Activated CD8-positive, alpha-beta T cell treated with anti-CD3 and anti-CD28 coated beads for 36 hours (primary cell): ENCODE results near the gene SLC41A1. TPM values are rescaled to one million over a fixed set of nuclear protein-coding genes. Genes with fewer than 3 reads are reported as not detected.

Experiments used
- ATAC-seq: fragments of 200-7000 bp; cut with Tn5 transposase; one replicate; pipeline ENCODE4 v1.10.0; 2021; ENCODE audit warnings: mild to moderate bottlenecking, moderate library complexity
- CTCF ChIA-PET: fragments of 350-600 bp; sonication (Branson Sonifier 250); formaldehyde crosslinking; loops from one replicate; lab custom pipeline; 2021; ENCODE audit warnings: antibody characterized with exemption; lab: Charles Lee
- POLR2A ChIA-PET: fragments of 350-600 bp; sonication (Branson Sonifier 250); formaldehyde crosslinking; loops from one replicate; lab custom pipeline; 2021; ENCODE audit warnings: antibody characterized with exemption; lab: Charles Lee
- DNase-seq: peaks from one replicate; pipeline ENCODE4 v3.0.0-alpha.2; 2020
- H3K27ac Mint-ChIP-seq: one replicate; pipeline ENCODE4 v1.8.0; 2021; ENCODE audit warnings: mild to moderate bottlenecking, mixed read lengths
- H3K27me3 Mint-ChIP-seq: one replicate; pipeline ENCODE4 v1.8.0; 2021; ENCODE audit warnings: mixed read lengths
- H3K36me3 Mint-ChIP-seq: one replicate; pipeline ENCODE4 v1.8.0; 2021; ENCODE audit warnings: low read depth, mixed read lengths
- H3K4me1 Mint-ChIP-seq: one replicate; pipeline ENCODE4 v1.8.0; 2021; ENCODE audit warnings: low read depth, mixed read lengths
- H3K4me3 Mint-ChIP-seq: one replicate; pipeline ENCODE4 v1.8.0; 2021; ENCODE audit warnings: mild to moderate bottlenecking, moderate library complexity, mixed read lengths
- H3K9me3 Mint-ChIP-seq: one replicate; pipeline ENCODE4 v1.8.0; 2021; ENCODE audit warnings: mixed read lengths
- intact Hi-C: fragments of 100-400 bp; cut with micrococcal nuclease; formaldehyde crosslinking; loops from one replicate; pipeline ENCODE4 v1.10.0; 2022
- total RNA-seq, 2 experiments: library from RNA; stranded (reverse); gene quantifications; one replicate each; pipeline ENCODE4 v1.2.3, GENCODE V29; 2021
- TF ChIP-seq, protein P1 (sequence below): fragments of 200-600 bp; IDR thresholded peaks from one replicate; pipeline ENCODE4 v1.8.0; 2022; ENCODE audit warnings: antibody characterized with exemption, mild to moderate bottlenecking

SLC41A1 gene
- total RNA-seq, 2 experiments from 2014 or later, result 33.6 to 35.3 TPM

DNA sequence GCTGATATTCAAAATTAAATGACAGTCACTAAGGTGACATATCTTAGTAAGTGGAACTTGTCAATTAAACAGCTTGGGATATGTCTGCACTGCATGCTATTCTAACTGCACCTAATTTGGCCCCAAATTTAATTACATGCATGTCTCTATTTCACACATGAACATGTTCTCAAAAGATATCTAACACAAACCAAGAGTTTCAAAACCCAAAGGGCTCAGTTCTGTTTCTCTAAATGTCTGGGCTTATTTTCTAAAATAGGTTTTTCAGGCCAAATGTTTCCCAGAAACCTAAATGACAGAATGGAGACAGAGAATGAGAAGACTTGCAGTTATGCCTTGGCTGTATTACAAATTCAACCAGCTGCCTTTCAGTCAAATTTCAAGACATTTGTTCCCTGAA lies 49.0 kb downstream of the SLC41A1 start:
- no peaks in the 10 kb centered on the region for H3K27me3 Mint-ChIP-seq
- no peak overlapping the region for H3K4me3 Mint-ChIP-seq
- no peak for ATAC-seq
- H3K27ac Mint-ChIP-seq, result no peak overlapping the region
- TF ChIP-seq, protein P1, sequence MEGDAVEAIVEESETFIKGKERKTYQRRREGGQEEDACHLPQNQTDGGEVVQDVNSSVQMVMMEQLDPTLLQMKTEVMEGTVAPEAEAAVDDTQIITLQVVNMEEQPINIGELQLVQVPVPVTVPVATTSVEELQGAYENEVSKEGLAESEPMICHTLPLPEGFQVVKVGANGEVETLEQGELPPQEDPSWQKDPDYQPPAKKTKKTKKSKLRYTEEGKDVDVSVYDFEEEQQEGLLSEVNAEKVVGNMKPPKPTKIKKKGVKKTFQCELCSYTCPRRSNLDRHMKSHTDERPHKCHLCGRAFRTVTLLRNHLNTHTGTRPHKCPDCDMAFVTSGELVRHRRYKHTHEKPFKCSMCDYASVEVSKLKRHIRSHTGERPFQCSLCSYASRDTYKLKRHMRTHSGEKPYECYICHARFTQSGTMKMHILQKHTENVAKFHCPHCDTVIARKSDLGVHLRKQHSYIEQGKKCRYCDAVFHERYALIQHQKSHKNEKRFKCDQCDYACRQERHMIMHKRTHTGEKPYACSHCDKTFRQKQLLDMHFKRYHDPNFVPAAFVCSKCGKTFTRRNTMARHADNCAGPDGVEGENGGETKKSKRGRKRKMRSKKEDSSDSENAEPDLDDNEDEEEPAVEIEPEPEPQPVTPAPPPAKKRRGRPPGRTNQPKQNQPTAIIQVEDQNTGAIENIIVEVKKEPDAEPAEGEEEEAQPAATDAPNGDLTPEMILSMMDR, result no peak
- POLR2A ChIA-PET, result interaction anchor here (0.8 to 1.0 kb wide), 2 partner anchors 11 to 13 kb away, joined by 4 read pairs; partner anchors contain the start of gene RAB29
- intact Hi-C loops, result no loop called here
- peaks cover 20% of the 10 kb centered on the region for H3K4me1 Mint-ChIP-seq
- CTCF ChIA-PET, result interaction anchor here (0.8 to 1.9 kb wide), 3 partner anchors 9 to 214 kb away, joined by 4 to 6 read pairs (median 4); no protein-coding TSS in a partner anchor
- peaks cover 5% of the 10 kb centered on the region for H3K36me3 Mint-ChIP-seq
- no peaks in the 10 kb centered on the region for H3K9me3 Mint-ChIP-seq
- DNase-seq, result no peak

DNA sequence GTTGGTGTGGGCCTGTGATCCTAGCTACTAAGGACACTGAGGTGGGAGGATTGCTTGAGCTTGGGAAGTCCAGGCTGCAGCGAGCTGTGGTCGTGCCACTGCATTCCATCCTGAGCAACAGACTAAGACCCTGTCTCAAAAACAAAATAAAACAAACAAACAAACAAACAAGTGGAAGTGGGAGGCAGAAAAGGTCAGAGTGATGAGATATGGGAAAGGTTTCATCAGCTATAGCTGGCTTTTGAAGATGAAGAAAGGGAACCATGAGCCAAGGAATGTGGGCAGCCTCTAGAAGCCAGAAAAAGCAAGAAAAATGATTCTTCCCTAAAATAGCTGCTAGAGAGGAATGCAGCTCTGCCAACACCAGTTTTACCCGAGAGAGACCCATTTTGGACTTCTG lies 52.4 kb downstream of the SLC41A1 start:
- H3K9me3 Mint-ChIP-seq, result no peaks in the 10 kb centered on the region
- ChIA-PET POLR2A (interaction anchor here (0.9 to 1.9 kb wide), 3 partner anchors 10 to 29 kb away, joined by 3 to 6 read pairs (median 4); no protein-coding TSS in a partner anchor), CTCF (interaction anchor here (1.1 to 1.2 kb wide), 2 partner anchors 49 to 217 kb away, joined by 3 read pairs; no protein-coding TSS in a partner anchor)
- ATAC-seq (no peak), DNase-seq (no peak)
- H3K4me1 Mint-ChIP-seq, result peaks cover 14% of the 10 kb centered on the region
- no peaks in the 10 kb centered on the region for H3K27me3 Mint-ChIP-seq
- intact Hi-C loops, result no loop called here
- H3K36me3 Mint-ChIP-seq, result no peaks in the 10 kb centered on the region
- H3K4me3 Mint-ChIP-seq, result no peak overlapping the region
- TF ChIP-seq, protein P1, result no peak
- H3K27ac Mint-ChIP-seq, result no peak overlapping the region

DNA sequence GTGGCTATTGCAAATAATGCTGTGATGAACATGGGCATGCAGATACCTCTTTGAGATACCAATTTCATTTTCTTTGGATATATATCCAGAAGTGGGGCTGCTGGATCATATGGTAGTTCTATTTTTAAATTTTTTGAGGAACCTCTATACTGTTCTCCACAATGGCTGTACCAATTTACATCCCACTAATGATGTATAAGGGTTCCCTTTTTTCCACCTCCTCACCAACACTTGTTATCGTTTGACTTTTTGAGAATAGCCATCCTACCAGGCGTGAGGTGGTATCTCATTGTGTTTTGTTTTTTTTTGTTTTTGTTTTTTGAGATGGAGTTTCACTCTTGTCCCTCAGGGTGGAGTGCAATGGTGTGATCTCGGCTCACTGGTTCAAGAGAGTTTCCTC lies 56.4 kb downstream of the SLC41A1 start:
- Mint-ChIP-seq H3K36me3 (no peaks in the 10 kb centered on the region), H3K27me3 (no peaks in the 10 kb centered on the region), H3K4me3 (no peak overlapping the region), H3K4me1 (peaks cover 3% of the 10 kb centered on the region), H3K9me3 (no peaks in the 10 kb centered on the region), H3K27ac (no peak overlapping the region)
- intact Hi-C loops, result no loop called here
- ChIA-PET POLR2A (no interaction called here), CTCF (interaction anchor here (0.9 kb wide), 1 partner anchor 43 kb away, joined by 3 read pairs; no protein-coding TSS in a partner anchor)
- ATAC-seq (no peak), DNase-seq (no peak)
- TF ChIP-seq, protein P1, result no peak

DNA sequence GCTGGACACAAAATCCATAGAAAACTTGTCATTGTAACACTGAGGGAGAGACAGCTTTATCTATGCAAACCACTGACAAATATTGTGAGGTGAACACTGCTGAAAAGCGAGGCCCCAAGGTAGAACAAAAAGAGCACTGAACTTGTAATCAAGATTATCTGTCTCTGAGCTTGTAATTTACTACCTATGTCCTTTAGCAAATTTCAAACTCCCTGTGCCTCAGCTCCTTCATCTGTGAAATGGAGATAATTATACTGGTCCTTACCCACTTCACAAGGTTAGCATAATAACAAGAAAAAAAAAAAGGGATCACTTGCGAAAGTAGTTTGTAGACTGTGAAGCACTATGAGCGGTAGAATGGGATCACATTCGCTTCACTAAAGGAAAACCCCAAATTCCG lies 58.1 kb downstream of the SLC41A1 start:
- POLR2A ChIA-PET, result interaction anchor here (0.7 to 2.0 kb wide), 3 partner anchors 9 to 19 kb away, joined by 3 to 6 read pairs (median 3); no protein-coding TSS in a partner anchor
- Mint-ChIP-seq H3K4me3 (no peak overlapping the region), H3K4me1 (peaks cover 11% of the 10 kb centered on the region), H3K27me3 (no peaks in the 10 kb centered on the region), H3K36me3 (peaks cover 2% of the 10 kb centered on the region), H3K27ac (no peak overlapping the region), H3K9me3 (no peaks in the 10 kb centered on the region)
- intact Hi-C loops, result no loop called here
- ATAC-seq (no peak), DNase-seq (no peak)
- TF ChIP-seq, protein P1, result no peak
- CTCF ChIA-PET, result interaction anchor here (1.0 to 1.4 kb wide), 2 partner anchors 9 to 16 kb away, joined by 3 to 4 read pairs; no protein-coding TSS in a partner anchor

DNA sequence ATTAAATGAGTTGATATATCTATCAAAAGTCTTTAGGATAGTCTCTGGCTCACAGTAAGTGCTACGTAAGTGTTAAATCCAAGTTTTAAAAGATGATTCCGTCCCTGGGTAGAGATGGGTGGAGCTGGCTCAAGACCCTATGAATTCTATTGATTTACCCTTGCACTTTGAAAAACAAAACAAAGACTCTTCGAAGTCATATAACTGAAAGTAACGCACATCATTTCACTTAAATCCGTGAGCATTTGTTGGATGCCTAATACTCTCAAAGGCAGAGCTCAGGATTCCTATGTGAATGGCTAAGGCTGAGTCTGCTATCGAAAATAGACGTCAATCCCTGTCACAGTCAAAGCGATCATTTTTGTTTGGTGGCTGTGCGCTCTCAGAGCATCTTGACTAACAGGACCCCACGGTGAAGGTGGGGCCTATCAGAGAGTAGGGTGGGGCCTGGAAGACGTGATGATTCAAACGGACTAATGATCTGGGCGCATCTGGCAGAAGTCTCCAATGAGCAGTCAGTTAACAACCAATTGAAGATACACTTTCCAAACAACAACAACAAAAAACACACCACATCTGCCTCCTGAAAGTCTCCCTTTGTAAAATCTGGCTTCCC lies 61.9 kb downstream of the SLC41A1 start:
- Mint-ChIP-seq H3K4me3 (peak overlapping the region; percentile 87), H3K4me1 (peaks cover 27% of the 10 kb centered on the region), H3K27me3 (no peaks in the 10 kb centered on the region), H3K9me3 (no peaks in the 10 kb centered on the region), H3K36me3 (peaks cover 29% of the 10 kb centered on the region), H3K27ac (peak overlapping the region; percentile 99)
- POLR2A ChIA-PET, result interaction anchor here (0.7 to 3.9 kb wide), 5 partner anchors 9 to 21 kb away, joined by 3 to 61 read pairs (median 4); partner anchors contain the start of gene RAB29
- CTCF ChIA-PET, result interaction anchor here (1.3 kb wide), 1 partner anchor 119 kb away, joined by 3 read pairs; no protein-coding TSS in a partner anchor
- DNase-seq (no peak), ATAC-seq (no peak)
- intact Hi-C loops, result no loop called here
- TF ChIP-seq, protein P1, result no peak
